MCF 10A (cell line): ENCODE measurements around the gene MGAT4A. TPM values are rescaled to one million over a fixed set of nuclear protein-coding genes. Genes with fewer than 3 reads are reported as not detected.
A peak's percentile ranks its signal among the peaks of the same experiment; 100 is the strongest.

Experiments used
- BruUV-seq: library from RNA; stranded (reverse); fragments of 400-500 nt; replicated peaks from 2 replicates; lab custom pipeline; 2021; lab: Mats Ljungman, UMichigan
- CTCF ChIA-PET: fragments of 300-600 bp; sonication (Branson Sonifier 250); formaldehyde crosslinking; extraction: SDS; loops from one replicate; lab custom pipeline; 2021; ENCODE audit warnings: antibody characterized with exemption, inconsistent platforms; lab: Yijun Ruan, JAX
- POLR2A ChIA-PET: fragments of 300-600, 350-650 bp; sonication (Branson Sonifier 250); formaldehyde crosslinking; extraction: SDS; loops from one replicate; lab custom pipeline; 2020; ENCODE audit warnings: antibody characterized with exemption, inconsistent platforms; lab: Yijun Ruan, JAX
- DNase-seq: peaks from one replicate; pipeline ENCODE4 v3.0.0-alpha.2; 2018; ENCODE audit not compliant: unreplicated experiment
- H3K27ac Mint-ChIP-seq: one replicate; pipeline ENCODE4 v1.8.0; 2022; ENCODE audit warnings: mild to moderate bottlenecking, low read depth, mixed read lengths; ENCODE audit not compliant: unreplicated experiment
- H3K27me3 Mint-ChIP-seq: one replicate; pipeline ENCODE4 v1.8.0; 2022; ENCODE audit warnings: mixed read lengths; ENCODE audit not compliant: insufficient read depth, unreplicated experiment
- H3K36me3 Mint-ChIP-seq: one replicate; pipeline ENCODE4 v1.8.0; 2022; ENCODE audit warnings: mild to moderate bottlenecking, moderate library complexity, mixed read lengths; ENCODE audit not compliant: insufficient read depth, unreplicated experiment
- H3K4me1 Mint-ChIP-seq: one replicate; pipeline ENCODE4 v1.8.0; 2022; ENCODE audit warnings: mixed read lengths; ENCODE audit not compliant: insufficient read depth, unreplicated experiment
- H3K4me3 Mint-ChIP-seq: one replicate; pipeline ENCODE4 v1.8.0; 2022; ENCODE audit warnings: mild to moderate bottlenecking, moderate library complexity, mixed read lengths; ENCODE audit not compliant: unreplicated experiment
- H3K9me3 Mint-ChIP-seq: one replicate; pipeline ENCODE4 v1.8.0; 2022; ENCODE audit warnings: mixed read lengths; ENCODE audit not compliant: unreplicated experiment
- CTCF ChIP-seq: fragments of 200-600 bp; IDR thresholded peaks from one replicate; pipeline ENCODE4 v1.8.0; 2022; ENCODE audit warnings: antibody characterized with exemption, mild to moderate bottlenecking; ENCODE audit not compliant: unreplicated experiment
- intact Hi-C: fragments of 100-400 bp; cut with micrococcal nuclease; formaldehyde crosslinking; loops from 2 replicates; pipeline ENCODE4 v1.14.1; 2022
- total RNA-seq: library from RNA; stranded (reverse); gene quantifications from 2 replicates; pipeline ENCODE4 v1.2.3, GENCODE V29; 2022

The MGAT4A gene
- total RNA-seq, 1 experiment from 2014 or later: 3.7 TPM

- Mint-ChIP-seq H3K4me1 (peaks cover 7% of the 10 kb centered on the region), H3K36me3 (peaks cover 13% of the 10 kb centered on the region), H3K27ac (no peak overlapping the region), H3K4me3 (no peak overlapping the region), H3K9me3 (peaks cover 9% of the 10 kb centered on the region), H3K27me3 (no peaks in the 10 kb centered on the region)
- ChIA-PET POLR2A (interaction anchor here (0.6 to 0.9 kb wide), 3 partner anchors 10 to 66 kb away, joined by 3 to 4 read pairs (median 3); partner anchors contain the start of genes COA5 and UNC50), CTCF (interaction anchor here (0.6 kb wide), 1 partner anchor 25 kb away, joined by 3 read pairs; no protein-coding TSS in a partner anchor)
- BruUV-seq: no TSS peak
- intact Hi-C loops: no loop called here
- no peak for TF ChIP-seq CTCF
- no peak for DNase-seq
Measured at GRCh38 chr2:98674233-98674964, 56.5 kb downstream of the MGAT4A start.

GRCh38 chr2:98669675-98670074, 61.3 kb downstream of the MGAT4A start:
- Mint-ChIP-seq H3K36me3 (peaks cover 5% of the 10 kb centered on the region), H3K27me3 (no peaks in the 10 kb centered on the region), H3K9me3 (peaks cover 9% of the 10 kb centered on the region), H3K4me3 (no peak overlapping the region), H3K27ac (no peak overlapping the region), H3K4me1 (peaks cover 7% of the 10 kb centered on the region)
- ChIA-PET CTCF (no interaction called here), POLR2A (no interaction called here)
- no peak for TF ChIP-seq CTCF
- no peak for DNase-seq
- intact Hi-C loops: no loop called here
- BruUV-seq: no TSS peak

- no peak for TF ChIP-seq CTCF
- no peak overlapping the region for H3K27ac Mint-ChIP-seq
- no peaks in the 10 kb centered on the region for H3K27me3 Mint-ChIP-seq
- intact Hi-C loops: no loop called here
- H3K4me1 Mint-ChIP-seq: peaks cover 6% of the 10 kb centered on the region
- DNase-seq: no peak
- H3K4me3 Mint-ChIP-seq: no peak overlapping the region
- ChIA-PET POLR2A (interaction anchor here (0.5 kb wide), 1 partner anchor 398 kb away, joined by 3 read pairs; no protein-coding TSS in a partner anchor), CTCF (no interaction called here)
- peaks cover 2% of the 10 kb centered on the region for H3K9me3 Mint-ChIP-seq
- H3K36me3 Mint-ChIP-seq: no peaks in the 10 kb centered on the region
- no TSS peak for BruUV-seq
Measured at GRCh38 chr2:98665677-98666076, 65.3 kb downstream of the MGAT4A start.

GRCh38 chr2:98664323-98664722, 66.6 kb downstream of the MGAT4A start:
- POLR2A ChIA-PET: interaction anchor here (0.6 to 1.5 kb wide), 5 partner anchors 10 to 203 kb away, joined by 3 to 9 read pairs (median 4); partner anchors contain the start of gene MGAT4A
- TF ChIP-seq CTCF: no peak
- BruUV-seq: no TSS peak
- Mint-ChIP-seq H3K9me3 (peaks cover 10% of the 10 kb centered on the region), H3K36me3 (no peaks in the 10 kb centered on the region), H3K27ac (peak overlapping the region; percentile 76), H3K4me3 (peak overlapping the region; percentile 16), H3K4me1 (peaks cover 6% of the 10 kb centered on the region), H3K27me3 (no peaks in the 10 kb centered on the region)
- CTCF ChIA-PET: interaction anchor here (0.7 to 1.4 kb wide), 4 partner anchors 14 to 1284 kb away, joined by 3 read pairs; partner anchors contain the start of gene CRACDL
- DNase-seq: peak; percentile 82
- intact Hi-C loops: no loop called here
